LHCN-M2 (cell line): ENCODE measurements around the gene WDR53. TPM values are rescaled to one million over a fixed set of nuclear protein-coding genes. Genes with fewer than 3 reads are reported as not detected.
"Not testable (repeated sequence)": the region's sequence is repeated elsewhere in the genome, so short reads cannot be mapped to it uniquely, and the experiment has no call there.

Source experiments
- DNase-seq: peaks from one replicate; pipeline ENCODE4 v3.0.0-alpha.2; 2012; ENCODE audit warnings: low read depth
- total RNA-seq: library from RNA; depleted of rRNA; stranded (reverse); fragments of >200 nt; gene quantifications from 2 replicates; pipeline ENCODE4 v1.2.3, GENCODE V29; 2014; rRNA removed

The WDR53 gene
- total RNA-seq, 1 experiment from 2014 or later: 8.3 TPM

DNA sequence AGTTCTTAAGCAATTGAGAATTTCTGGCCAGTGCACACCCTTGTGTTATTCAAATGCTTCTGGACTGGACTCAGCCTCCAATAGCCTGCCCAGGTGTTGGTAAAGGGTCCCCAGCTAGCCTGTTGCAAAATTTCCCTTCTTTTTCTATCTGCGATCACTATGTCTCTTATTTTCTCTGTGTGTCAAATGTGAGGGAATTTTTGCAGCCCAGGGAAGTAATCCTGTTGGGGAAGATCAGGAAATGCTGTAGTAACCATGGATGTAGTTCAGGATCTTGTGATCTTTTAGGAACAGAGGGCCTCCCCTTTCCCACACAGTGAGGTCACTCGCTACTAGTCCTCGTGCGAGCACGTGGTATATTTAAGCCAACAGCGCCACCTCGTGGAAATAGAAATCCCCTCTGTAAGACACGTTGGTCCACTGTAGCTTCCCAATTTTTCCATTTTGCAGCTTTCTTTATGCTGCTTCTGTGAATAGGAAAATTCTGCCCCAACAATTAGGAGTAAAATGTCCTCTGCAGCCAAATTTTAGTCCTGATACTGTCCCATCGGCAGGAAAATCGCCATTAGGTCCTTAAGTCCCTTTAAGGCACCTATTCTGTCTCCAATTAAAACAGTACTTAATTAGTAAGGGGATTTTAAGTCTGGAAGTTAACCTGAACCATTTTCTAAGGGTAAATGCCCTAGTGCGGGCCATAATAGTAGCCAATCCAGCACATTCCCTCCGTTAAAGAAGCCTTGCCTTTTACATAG, 49.2 kb downstream of the WDR53 start:
- DNase-seq: peak; percentile 77

DNA sequence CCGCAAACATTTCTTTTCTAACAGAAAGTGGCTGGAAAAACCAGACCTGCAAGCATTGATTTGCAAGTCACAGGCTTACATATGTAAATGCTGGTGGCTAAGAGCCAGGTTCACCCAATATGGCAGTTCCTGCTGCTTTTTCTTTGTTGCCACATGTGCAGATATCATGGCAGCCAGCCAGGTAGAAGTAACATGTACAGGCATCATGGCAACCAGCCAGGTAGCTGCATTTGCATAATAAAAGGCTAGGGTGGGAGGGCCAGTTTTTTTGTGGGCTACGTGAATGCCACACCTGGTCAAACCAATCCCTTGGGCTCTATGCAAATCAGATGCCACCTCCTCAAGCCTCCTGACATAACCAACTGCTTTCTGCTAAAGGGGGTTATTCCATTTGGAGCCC, 50.4 kb downstream of the WDR53 start:
- no peak for DNase-seq

DNA sequence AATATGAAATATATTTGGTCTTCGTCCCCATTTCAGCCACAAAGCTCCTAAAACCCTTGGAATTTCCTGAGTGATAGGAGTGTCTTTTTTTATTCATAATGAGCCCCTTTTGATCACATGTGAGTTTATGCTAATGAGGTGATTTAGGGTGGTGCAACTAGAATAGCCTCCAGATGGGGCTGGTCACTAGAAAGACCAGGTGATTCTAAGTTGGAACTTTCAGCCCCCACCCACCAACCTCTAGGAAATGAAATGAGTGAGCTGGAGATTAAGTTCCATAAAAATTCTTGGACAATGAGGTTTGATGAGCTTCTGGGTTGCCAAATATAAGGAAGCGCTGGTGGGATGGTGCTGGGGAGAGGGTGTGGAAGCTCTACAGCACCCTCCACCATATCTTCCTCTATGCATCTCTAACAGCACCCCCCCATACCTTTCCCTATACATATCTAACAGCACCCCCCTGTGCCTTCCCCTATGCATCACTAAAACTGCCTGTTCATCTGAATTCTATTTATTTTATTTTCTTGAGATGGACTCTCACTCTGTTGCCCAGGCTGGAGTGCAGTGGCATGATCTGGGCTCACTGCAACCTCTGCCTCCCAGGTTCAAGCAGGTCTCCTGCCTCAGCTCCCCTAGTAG, 51.1 kb downstream of the WDR53 start:
- DNase-seq: no peak

DNA sequence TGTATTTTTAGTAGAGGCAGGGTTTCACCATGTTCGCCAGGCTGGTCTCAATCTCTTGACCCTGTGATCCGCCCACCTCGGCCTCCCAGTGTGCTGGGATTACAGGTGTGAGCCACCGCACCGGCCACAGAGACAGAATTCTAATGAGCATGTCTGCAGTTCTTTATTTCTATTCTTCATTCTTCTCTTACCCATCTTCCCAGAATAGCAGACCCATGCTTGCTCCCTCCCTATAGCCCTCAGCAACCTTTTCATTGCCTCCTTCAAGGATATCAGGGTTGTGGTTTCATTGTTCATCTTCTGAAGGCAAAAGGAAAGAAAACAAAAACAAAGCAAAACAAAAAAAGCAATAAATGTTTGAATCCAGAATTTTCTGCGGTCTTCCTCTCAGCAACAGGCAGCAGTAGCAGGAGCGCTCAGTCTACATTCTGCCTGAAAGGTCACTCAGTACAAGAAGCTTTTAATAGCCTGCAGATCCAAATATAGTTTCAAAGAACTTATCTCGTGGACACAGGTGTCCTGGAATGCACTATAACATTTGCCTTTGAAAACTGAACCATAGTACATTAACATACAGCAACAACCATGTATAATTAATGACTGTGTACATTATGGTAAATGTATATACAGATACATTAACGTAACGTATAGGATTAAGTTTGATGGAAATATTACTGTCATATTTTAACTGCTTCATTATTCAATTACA, 53.3 kb downstream of the WDR53 start, which contains the start of gene SMCO1:
TSS of gene SMCO1 (minus strand) at position 434 of the 709 bp plus-strand sequence. CDS start at position 297, 137 bp downstream.
- no peak for DNase-seq

DNA sequence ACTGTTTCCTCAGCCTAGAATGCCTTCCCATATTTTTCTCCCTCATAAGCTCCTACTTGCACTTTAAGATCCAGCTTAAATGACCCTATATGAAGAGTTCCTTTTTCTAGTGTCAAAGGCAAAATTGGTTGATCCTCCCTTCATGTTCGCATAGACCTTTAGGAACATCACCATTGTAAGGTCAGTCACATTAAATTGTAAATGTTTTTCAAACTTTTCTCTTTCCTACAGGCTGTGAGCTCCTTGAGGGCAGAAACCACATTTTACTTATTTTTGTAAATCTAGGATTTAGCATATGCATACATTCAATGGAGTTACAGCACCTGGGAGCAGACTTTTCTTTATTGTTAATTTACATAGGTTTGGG, 54.0 kb downstream of the WDR53 start:
- DNase-seq: no peak

DNA sequence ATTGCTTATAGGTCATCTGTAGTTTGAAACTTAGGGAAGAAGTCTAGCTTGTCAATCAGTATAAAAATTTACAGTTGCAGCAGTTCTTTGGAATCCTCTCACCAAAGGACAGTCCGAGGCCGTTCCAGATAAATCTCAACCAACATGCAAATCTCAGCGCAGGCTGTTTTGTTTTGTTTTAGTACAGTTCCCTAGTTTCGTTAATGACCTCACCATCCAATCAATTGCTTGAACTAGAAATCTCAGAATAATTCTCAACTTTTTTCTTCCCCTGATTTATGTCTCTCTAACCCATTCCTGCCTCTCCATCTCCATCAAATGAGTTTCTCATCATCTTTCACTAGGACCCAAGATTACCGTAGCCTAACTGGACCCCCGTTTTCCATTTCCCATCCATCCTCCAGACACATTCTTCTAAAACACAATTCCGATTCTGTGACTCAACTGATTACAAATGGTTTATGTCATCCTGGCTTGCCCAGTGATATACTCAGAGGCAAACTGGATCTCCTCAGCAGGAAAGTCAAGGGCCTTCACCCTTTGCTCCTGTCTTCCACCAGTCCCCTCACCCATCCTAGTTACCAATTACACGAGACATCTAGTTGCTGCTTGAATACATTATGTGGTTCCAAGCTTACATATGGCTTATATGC, 54.5 kb downstream of the WDR53 start:
- DNase-seq: no peak

DNA sequence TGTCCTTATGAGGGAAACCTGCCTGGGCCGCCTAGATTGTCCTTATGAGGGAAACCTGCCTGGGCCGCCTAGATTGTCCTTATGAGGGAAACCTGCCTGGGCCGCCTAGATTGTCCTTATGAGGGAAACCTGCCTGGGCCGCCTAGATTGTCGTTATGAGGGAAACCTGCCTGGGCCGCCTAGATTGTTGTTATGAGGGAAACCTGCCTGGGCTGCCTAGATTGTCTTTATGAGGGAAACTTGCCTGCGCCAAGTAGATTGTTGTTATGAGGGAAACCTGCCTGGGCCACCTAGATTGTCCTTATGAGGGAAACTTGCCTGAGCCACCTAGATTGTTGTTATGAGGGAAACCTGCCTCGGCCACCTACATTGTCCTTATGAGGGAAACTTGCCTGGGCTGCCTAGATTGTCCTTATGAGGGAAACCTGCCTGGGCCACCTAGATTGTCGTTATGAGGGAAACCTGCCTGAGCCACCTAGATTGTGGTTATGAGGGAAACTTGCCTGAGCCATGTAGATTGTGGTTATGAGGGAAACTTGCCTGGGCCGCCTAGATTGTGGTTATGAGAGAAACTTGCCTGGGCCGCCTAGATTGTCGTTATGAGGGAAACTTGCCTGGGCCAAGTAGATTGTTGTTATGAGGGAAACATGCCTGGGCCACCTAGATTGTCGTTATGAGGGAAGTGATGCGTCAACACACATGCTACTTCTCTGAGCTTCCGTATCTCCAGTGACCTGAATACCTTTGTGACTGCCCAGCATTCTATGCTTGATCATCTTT, 56.5 kb downstream of the WDR53 start:
- DNase-seq: not testable (repeated sequence)

DNA sequence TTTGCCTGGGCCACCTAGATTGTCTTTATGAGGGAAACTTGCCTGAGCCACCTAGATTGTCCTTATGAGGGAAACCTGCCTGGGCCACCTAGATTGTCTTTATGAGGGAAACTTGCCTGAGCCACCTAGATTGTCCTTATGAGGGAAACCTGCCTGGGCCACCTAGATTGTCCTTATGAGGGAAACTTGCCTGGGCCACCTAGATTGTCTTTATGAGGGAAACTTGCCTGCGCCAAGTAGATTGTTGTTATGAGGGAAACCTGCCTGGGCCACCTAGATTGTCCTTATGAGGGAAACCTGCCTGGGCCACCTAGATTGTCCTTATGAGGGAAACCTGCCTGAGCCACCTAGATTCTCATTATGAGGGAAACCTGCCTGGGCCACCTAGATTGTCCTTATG, 57.2 kb downstream of the WDR53 start:
- DNase-seq: not testable (repeated sequence)

DNA sequence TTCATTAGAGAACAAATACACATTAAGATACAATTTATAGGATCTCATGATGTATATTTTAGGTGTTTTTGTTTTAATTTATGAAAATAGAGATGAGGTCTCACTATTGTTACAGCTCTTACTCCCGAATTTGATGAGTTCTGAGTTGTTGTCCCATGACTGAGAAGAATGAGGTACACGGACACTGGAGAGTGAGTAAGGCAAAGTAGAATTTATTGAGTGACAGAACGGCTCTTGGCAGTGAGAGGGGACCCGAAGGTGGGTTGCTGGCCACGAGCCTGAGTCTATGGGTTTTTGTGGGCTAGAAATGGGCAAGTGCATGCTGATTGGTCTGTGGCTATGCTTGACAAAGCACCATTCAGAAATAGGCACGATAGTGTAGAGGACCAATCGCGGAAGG, 61.7 kb downstream of the WDR53 start:
- DNase-seq: no peak

DNA sequence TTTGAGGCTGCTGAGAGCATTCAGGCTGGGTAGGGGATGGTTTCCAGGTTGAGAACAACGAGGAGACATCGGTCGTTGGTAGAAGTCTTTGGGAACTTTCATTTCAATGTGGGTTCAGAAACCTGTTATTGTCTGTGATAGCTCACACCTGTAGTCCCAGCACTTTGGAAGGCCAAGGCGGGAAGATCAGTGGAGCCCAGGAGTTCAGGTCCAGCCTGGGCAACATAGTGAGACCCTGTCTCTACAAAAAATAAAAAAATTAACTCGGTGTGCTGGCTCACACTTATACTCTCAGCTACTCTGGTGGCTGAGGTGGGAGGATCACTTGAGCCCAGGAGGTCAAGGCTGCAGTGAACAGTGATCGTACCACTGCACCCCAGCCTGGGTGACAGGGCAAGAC, 63.8 kb downstream of the WDR53 start:
- no peak for DNase-seq

Other genes starting within 250 kb of the WDR53 start
- gene TM4SF19, start 230.2 kb downstream of the WDR53 start, total RNA-seq: 2.1 and 2.4 TPM in 2 replicates
- 12.1 and 16.4 TPM in 2 replicates for gene UBXN7, start 136.1 kb downstream of the WDR53 start, total RNA-seq
- 14.9 and 15.1 TPM in 2 replicates for gene RNF168, start 64.8 kb downstream of the WDR53 start, total RNA-seq
- gene SMCO1, start 53.2 kb downstream of the WDR53 start, total RNA-seq: not detected in 2 replicates
- gene FBXO45, start 106 bp upstream of the WDR53 start, total RNA-seq: 10.1 and 11.8 TPM in 2 replicates
- gene NRROS, start 71.1 kb upstream of the WDR53 start, total RNA-seq: 1.0 and 2.5 TPM in 2 replicates
- 4.4 and 4.5 TPM in 2 replicates for gene CEP19, start 143.7 kb upstream of the WDR53 start, total RNA-seq
- 26.4 and 31.9 TPM in 2 replicates for gene PIGX, start 143.8 kb upstream of the WDR53 start, total RNA-seq
- 37.8 and 45.8 TPM in 2 replicates for gene PAK2, start 171.3 kb upstream of the WDR53 start, total RNA-seq